Activated naive CD4-positive, alpha-beta T cell treated with anti-CD3 and anti-CD28 coated beads for 36 hours (primary cell): ENCODE results near the gene GRAMD2A. TPM values are rescaled to one million over a fixed set of nuclear protein-coding genes. Genes with fewer than 3 reads are reported as not detected.

ENCODE experiments used
- CTCF ChIA-PET: fragments of 350-600 bp; sonication (Branson Sonifier 250); formaldehyde crosslinking; loops from one replicate; lab custom pipeline; 2021; ENCODE audit warnings: antibody characterized with exemption; lab: Charles Lee
- DNase-seq: peaks from one replicate; pipeline ENCODE4 v3.0.0-alpha.2; 2020
- H3K27ac Mint-ChIP-seq: one replicate; pipeline ENCODE4 v1.8.0; 2021; ENCODE audit warnings: mild to moderate bottlenecking, mixed read lengths
- H3K27me3 Mint-ChIP-seq: one replicate; pipeline ENCODE4 v1.8.0; 2021; ENCODE audit warnings: low read depth, mixed read lengths
- H3K36me3 Mint-ChIP-seq: one replicate; pipeline ENCODE4 v1.8.0; 2021; ENCODE audit warnings: low read depth, mixed read lengths
- H3K4me1 Mint-ChIP-seq: one replicate; pipeline ENCODE4 v1.8.0; 2021; ENCODE audit warnings: low read depth, mixed read lengths
- H3K4me3 Mint-ChIP-seq: one replicate; pipeline ENCODE4 v1.8.0; 2021; ENCODE audit warnings: mild to moderate bottlenecking, moderate library complexity, mixed read lengths
- H3K9me3 Mint-ChIP-seq: one replicate; pipeline ENCODE4 v1.8.0; 2021; ENCODE audit warnings: mixed read lengths
- intact Hi-C: fragments of 100-400 bp; cut with micrococcal nuclease; formaldehyde crosslinking; loops from one replicate; pipeline ENCODE4 v1.15.1; 2023
- total RNA-seq, 2 experiments: library from RNA; stranded (reverse); gene quantifications; one replicate each; pipeline ENCODE4 v1.2.3, GENCODE V29; 2021

GRAMD2A gene
- total RNA-seq = not detected

GRCh38 chr15:72197460-72198355 is at the start of gene GRAMD2A:
TSS of gene GRAMD2A (minus strand) at chr15:72197787.
- Mint-ChIP-seq H3K27ac (no peak within 1 kb of the TSS), H3K9me3 (no peaks in the 10 kb centered on the region)
- CTCF ChIA-PET = interaction anchor here (0.6 to 3.1 kb wide), 5 partner anchors 13 to 337 kb away, joined by 3 to 18 read pairs (median 3); no protein-coding TSS in a partner anchor

GRCh38 chr15:72242775-72243370 is 45.3 kb upstream of the GRAMD2A start:
- H3K4me3 Mint-ChIP-seq = no peak overlapping the region
- intact Hi-C loops = no loop called here
- H3K9me3 Mint-ChIP-seq = no peaks in the 10 kb centered on the region
- peaks cover 11% of the 10 kb centered on the region for H3K36me3 Mint-ChIP-seq
- H3K27ac Mint-ChIP-seq = no peak overlapping the region
- CTCF ChIA-PET = interaction anchor here (0.9 to 1.0 kb wide), 2 partner anchors 30 to 47 kb away, joined by 3 read pairs; no protein-coding TSS in a partner anchor
- DNase-seq = no peak
- peaks cover 14% of the 10 kb centered on the region for H3K4me1 Mint-ChIP-seq
- no peaks in the 10 kb centered on the region for H3K27me3 Mint-ChIP-seq

More at GRCh38 chr15:72197460-72198355, at the start of gene GRAMD2A:
- peaks cover 20% of the 10 kb centered on the region for H3K4me1 Mint-ChIP-seq
- H3K27me3 Mint-ChIP-seq = peaks cover 4% of the 10 kb centered on the region
- intact Hi-C loops = loop anchor here (5.0 to 10.0 kb wide), 2 partner anchors 75 to 337 kb away; partner anchors contain the start of gene PARP6
- H3K36me3 Mint-ChIP-seq = peaks cover 44% of the 10 kb centered on the region
- no peak for DNase-seq
- peak within 1 kb of the TSS; percentile 54 for H3K4me3 Mint-ChIP-seq

- DNase-seq = no peak
- H3K27me3 Mint-ChIP-seq = no peaks in the 10 kb centered on the region
- intact Hi-C loops = no loop called here
- peaks cover 33% of the 10 kb centered on the region for H3K4me1 Mint-ChIP-seq
- no peaks in the 10 kb centered on the region for H3K9me3 Mint-ChIP-seq
- no peak overlapping the region for H3K4me3 Mint-ChIP-seq
- H3K36me3 Mint-ChIP-seq = peaks cover 7% of the 10 kb centered on the region
- peak overlapping the region; percentile 35 for H3K27ac Mint-ChIP-seq
- CTCF ChIA-PET = interaction anchor here (0.9 to 6.4 kb wide), 3 partner anchors 14 to 28 kb away, joined by 3 to 36 read pairs (median 5); no protein-coding TSS in a partner anchor
These were observed 42.1 kb upstream of the GRAMD2A start for GRCh38 chr15:72239652-72240051.

- no peak overlapping the region for H3K27ac Mint-ChIP-seq
- H3K4me1 Mint-ChIP-seq = peaks cover 37% of the 10 kb centered on the region
- CTCF ChIA-PET = interaction anchor here (0.6 to 6.4 kb wide), 5 partner anchors 13 to 1921 kb away, joined by 3 to 36 read pairs (median 3); no protein-coding TSS in a partner anchor
- intact Hi-C loops = no loop called here
- no peak overlapping the region for H3K4me3 Mint-ChIP-seq
- DNase-seq = no peak
- H3K27me3 Mint-ChIP-seq = no peaks in the 10 kb centered on the region
- peaks cover 5% of the 10 kb centered on the region for H3K36me3 Mint-ChIP-seq
- H3K9me3 Mint-ChIP-seq = no peaks in the 10 kb centered on the region
These were observed 41.0 kb upstream of the GRAMD2A start for GRCh38 chr15:72238586-72238985.

- Mint-ChIP-seq H3K4me3 (no peak overlapping the region), H3K9me3 (no peaks in the 10 kb centered on the region), H3K27me3 (no peaks in the 10 kb centered on the region), H3K4me1 (peaks cover 39% of the 10 kb centered on the region), H3K27ac (peak overlapping the region; percentile 81), H3K36me3 (peaks cover 5% of the 10 kb centered on the region)
- no peak for DNase-seq
- CTCF ChIA-PET = interaction anchor here (0.7 to 6.4 kb wide), 3 partner anchors 12 to 35 kb away, joined by 3 to 36 read pairs (median 4); no protein-coding TSS in a partner anchor
- intact Hi-C loops = loop anchor here (1.0 kb wide), 2 partner anchors 10 to 33 kb away; no protein-coding TSS in a partner anchor
These were observed 40.3 kb upstream of the GRAMD2A start for GRCh38 chr15:72237853-72238224.

- CTCF ChIA-PET = interaction anchor here (0.7 to 6.4 kb wide), 3 partner anchors 11 to 36 kb away, joined by 3 to 36 read pairs (median 4); no protein-coding TSS in a partner anchor
- H3K4me1 Mint-ChIP-seq = peaks cover 45% of the 10 kb centered on the region
- H3K9me3 Mint-ChIP-seq = no peaks in the 10 kb centered on the region
- intact Hi-C loops = loop anchor here (1.0 kb wide), 2 partner anchors 9 to 32 kb away; no protein-coding TSS in a partner anchor
- peak; percentile 91 for DNase-seq
- H3K4me3 Mint-ChIP-seq = peak overlapping the region; percentile 67
- peak overlapping the region; percentile 81 for H3K27ac Mint-ChIP-seq
- peaks cover 5% of the 10 kb centered on the region for H3K36me3 Mint-ChIP-seq
- H3K27me3 Mint-ChIP-seq = no peaks in the 10 kb centered on the region
These were observed 39.7 kb upstream of the GRAMD2A start for GRCh38 chr15:72237029-72237852.

GRCh38 chr15:72236381-72237003 is 38.9 kb upstream of the GRAMD2A start:
- intact Hi-C loops = loop anchor here (1.0 kb wide), 2 partner anchors 8 to 31 kb away; no protein-coding TSS in a partner anchor
- no peaks in the 10 kb centered on the region for H3K27me3 Mint-ChIP-seq
- peak overlapping the region; percentile 81 for H3K27ac Mint-ChIP-seq
- H3K4me1 Mint-ChIP-seq = peaks cover 47% of the 10 kb centered on the region
- peaks cover 3% of the 10 kb centered on the region for H3K36me3 Mint-ChIP-seq
- CTCF ChIA-PET = interaction anchor here (6.4 kb wide), 1 partner anchor 11 kb away, joined by 36 read pairs; no protein-coding TSS in a partner anchor
- H3K4me3 Mint-ChIP-seq = peak overlapping the region; percentile 67
- no peaks in the 10 kb centered on the region for H3K9me3 Mint-ChIP-seq
- DNase-seq = no peak

- Mint-ChIP-seq H3K27me3 (no peaks in the 10 kb centered on the region), H3K4me1 (peaks cover 47% of the 10 kb centered on the region), H3K9me3 (no peaks in the 10 kb centered on the region), H3K27ac (no peak overlapping the region), H3K36me3 (peaks cover 4% of the 10 kb centered on the region), H3K4me3 (no peak overlapping the region)
- intact Hi-C loops = no loop called here
- CTCF ChIA-PET = interaction anchor here (6.4 kb wide), 1 partner anchor 9 kb away, joined by 36 read pairs; no protein-coding TSS in a partner anchor
- DNase-seq = no peak
These were observed 37.7 kb upstream of the GRAMD2A start for GRCh38 chr15:72235298-72235697.

GRCh38 chr15:72233769-72234168 is 36.2 kb upstream of the GRAMD2A start:
- intact Hi-C loops = no loop called here
- H3K36me3 Mint-ChIP-seq = peaks cover 13% of the 10 kb centered on the region
- no peak overlapping the region for H3K27ac Mint-ChIP-seq
- no peaks in the 10 kb centered on the region for H3K27me3 Mint-ChIP-seq
- DNase-seq = no peak
- no peaks in the 10 kb centered on the region for H3K9me3 Mint-ChIP-seq
- H3K4me1 Mint-ChIP-seq = peaks cover 40% of the 10 kb centered on the region
- CTCF ChIA-PET = no interaction called here
- H3K4me3 Mint-ChIP-seq = no peak overlapping the region

- Mint-ChIP-seq H3K4me3 (peak overlapping the region; percentile 100), H3K9me3 (no peaks in the 10 kb centered on the region), H3K27me3 (no peaks in the 10 kb centered on the region), H3K4me1 (peaks cover 26% of the 10 kb centered on the region), H3K36me3 (peaks cover 27% of the 10 kb centered on the region), H3K27ac (peak overlapping the region; percentile 99)
- CTCF ChIA-PET = interaction anchor here (0.6 to 1.4 kb wide), 4 partner anchors 29 to 53 kb away, joined by 3 to 7 read pairs (median 6); no protein-coding TSS in a partner anchor
- peak; percentile 78 for DNase-seq
- intact Hi-C loops = loop anchor here (1.0 to 2.0 kb wide), 4 partner anchors 32 to 455 kb away; partner anchors contain the start of genes BBS4, HIGD2B and PARP6
These were observed 34.4 kb upstream of the GRAMD2A start for GRCh38 chr15:72231833-72232478.
